Gastroesophageal sphincter (tissue), 4 donors: ENCODE data around the gene CPNE4. TPM values are rescaled to one million over a fixed set of nuclear protein-coding genes. Genes with fewer than 3 reads are reported as not detected.

Experiments
- ATAC-seq: fragments of 150-250 bp; one replicate; pipeline ENCODE4 v1.9.1; 2016; ENCODE audit warnings: mild to moderate bottlenecking, moderate library complexity
- H3K27ac ChIP-seq, 4 donors: fragments of 200-600 bp; sonication (generic) in 3 of 4; 1 replicate in 3 of 4; 2 replicates in 1 of 4; pipeline ENCODE4 v1.5.1; 2016 to 2019
- H3K27me3 ChIP-seq: fragments of 200-600 bp; sonication (generic); one replicate; pipeline ENCODE4 v1.5.1; 2019
- H3K36me3 ChIP-seq, 2 donors: fragments of 200-600 bp; sonication (generic); one replicate each; pipeline ENCODE4 v1.5.1; 2019; ENCODE audit warnings: control low read depth in 1 of 2
- H3K4me1 ChIP-seq, 3 donors: fragments of 200-600 bp; sonication (generic); 1 replicate in 2 of 3; 2 replicates in 1 of 3; pipeline ENCODE4 v1.5.1; 2016 to 2019; ENCODE audit warnings: control low read depth in 2 of 3
- H3K4me3 ChIP-seq, 2 donors: fragments of 200-600 bp; sonication (generic); one replicate each; pipeline ENCODE4 v1.5.1; 2019; ENCODE audit warnings: mild to moderate bottlenecking in 1 of 2, moderate library complexity in 1 of 2
- H3K9me3 ChIP-seq, 3 donors: fragments of 200-600 bp; sonication (generic); one replicate each; pipeline ENCODE4 v1.5.1; 2017 to 2019; ENCODE audit warnings: control low read depth in 2 of 3
- EP300 ChIP-seq: sonication (generic); formaldehyde crosslinking; IDR thresholded peaks from one replicate; pipeline ENCODE4 v1.6.1; 2017; ENCODE audit warnings: antibody characterized with exemption, mild to moderate bottlenecking
- POLR2A ChIP-seq, 2 donors: fragments of 450-650 bp; IDR thresholded peaks; one replicate each; pipeline ENCODE4 v1.6.1; 2017; ENCODE audit warnings: antibody characterized with exemption in 2 of 2, mild to moderate bottlenecking in 2 of 2, moderate library complexity in 1 of 2
- POLR2AphosphoS5 ChIP-seq: sonication (generic); formaldehyde crosslinking; IDR thresholded peaks from one replicate; pipeline ENCODE4 v1.6.1; 2017; ENCODE audit warnings: antibody characterized with exemption
- WGBS, 2 donors: methylation state at CpG; one replicate each; pipeline ENCODE4 v1.1.5; 2018; ENCODE audit warnings: low coverage in 1 of 2; 5-methylcytosine and 5-hydroxymethylcytosine counted together
- total RNA-seq, 4 donors: library from RNA; depleted of rRNA; stranded (reverse); fragments of >200 nt; gene quantifications; one replicate each; pipeline ENCODE4 v1.1.0, GENCODE V29; 2016
- TF ChIP-seq, protein P1 (sequence below), 4 experiments: fragments of 200-600 bp in 2 of 4; fragments of 450-650 bp in 2 of 4; sonication (generic) in 1 of 4; IDR thresholded peaks; one replicate each; pipeline ENCODE4 v1.5.1; 2017 to 2019; ENCODE audit warnings: antibody characterized with exemption in 4 of 4, mild to moderate bottlenecking in 2 of 4, moderate library complexity in 2 of 4

The CPNE4 gene
- total RNA-seq, 4 donors from 2014 or later, result not detected

DNA sequence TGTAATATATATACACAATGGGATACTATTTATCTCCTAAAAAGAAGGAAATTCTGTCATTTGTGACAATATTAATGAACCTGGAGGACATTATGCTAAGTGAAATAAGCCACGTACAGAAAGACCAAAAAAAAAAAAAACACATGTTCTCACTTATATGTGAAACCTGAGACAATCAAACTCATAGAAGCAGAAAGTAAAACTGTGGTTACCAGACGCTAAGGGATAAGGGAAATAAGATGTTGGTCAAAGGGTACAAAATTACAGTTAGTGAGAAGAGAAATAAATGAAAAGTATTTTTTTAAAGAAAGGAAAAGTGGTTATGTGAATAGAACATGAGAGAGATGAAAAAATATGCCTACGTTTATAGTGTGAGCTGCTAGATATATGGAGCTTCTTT lies 101.1 kb downstream of the CPNE4 start:
- TF ChIP-seq POLR2AphosphoS5 (no peak), POLR2A (IDR thresholded peaks at IDR 0.05) (no peak), EP300 (no peak)
- TF ChIP-seq, protein P1, sequence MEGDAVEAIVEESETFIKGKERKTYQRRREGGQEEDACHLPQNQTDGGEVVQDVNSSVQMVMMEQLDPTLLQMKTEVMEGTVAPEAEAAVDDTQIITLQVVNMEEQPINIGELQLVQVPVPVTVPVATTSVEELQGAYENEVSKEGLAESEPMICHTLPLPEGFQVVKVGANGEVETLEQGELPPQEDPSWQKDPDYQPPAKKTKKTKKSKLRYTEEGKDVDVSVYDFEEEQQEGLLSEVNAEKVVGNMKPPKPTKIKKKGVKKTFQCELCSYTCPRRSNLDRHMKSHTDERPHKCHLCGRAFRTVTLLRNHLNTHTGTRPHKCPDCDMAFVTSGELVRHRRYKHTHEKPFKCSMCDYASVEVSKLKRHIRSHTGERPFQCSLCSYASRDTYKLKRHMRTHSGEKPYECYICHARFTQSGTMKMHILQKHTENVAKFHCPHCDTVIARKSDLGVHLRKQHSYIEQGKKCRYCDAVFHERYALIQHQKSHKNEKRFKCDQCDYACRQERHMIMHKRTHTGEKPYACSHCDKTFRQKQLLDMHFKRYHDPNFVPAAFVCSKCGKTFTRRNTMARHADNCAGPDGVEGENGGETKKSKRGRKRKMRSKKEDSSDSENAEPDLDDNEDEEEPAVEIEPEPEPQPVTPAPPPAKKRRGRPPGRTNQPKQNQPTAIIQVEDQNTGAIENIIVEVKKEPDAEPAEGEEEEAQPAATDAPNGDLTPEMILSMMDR (IDR thresholded peaks at IDR 0.05), result no peak
- no peaks in the 10 kb centered on the region for H3K36me3 ChIP-seq
- H3K27me3 ChIP-seq, result no peaks in the 10 kb centered on the region
- ATAC-seq, result no peak
- no peaks in the 10 kb centered on the region for H3K4me1 ChIP-seq
- H3K27ac ChIP-seq, result no peak overlapping the region
- no peak overlapping the region for H3K4me3 ChIP-seq
- 45 to 55% methylated on average over 3 of the region's 3 CpGs for WGBS, 2 donors
- H3K9me3 ChIP-seq, result no peaks in the 10 kb centered on the region

DNA sequence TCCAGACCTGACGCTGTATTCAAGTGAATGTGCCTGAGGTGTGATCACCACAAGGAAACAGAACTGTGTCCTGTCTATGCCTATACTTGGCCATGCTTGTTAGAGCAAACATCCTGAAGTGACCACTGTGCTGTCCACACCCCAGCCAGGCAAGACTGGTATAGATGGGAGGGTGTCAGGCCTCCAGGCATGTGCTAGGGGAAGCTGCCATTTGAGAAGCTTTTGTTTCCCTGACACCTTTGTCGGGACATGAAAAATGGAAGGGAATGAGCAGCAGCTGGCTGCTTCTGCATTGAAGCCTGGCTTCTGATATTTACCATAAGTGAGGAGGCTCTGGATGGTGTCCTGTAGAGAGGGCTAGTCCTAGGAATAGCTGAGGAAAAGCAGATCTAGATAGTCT lies 106.2 kb downstream of the CPNE4 start:
- Histone ChIP-seq H3K27ac (no peak overlapping the region), H3K27me3 (no peaks in the 10 kb centered on the region), H3K36me3 (no peaks in the 10 kb centered on the region), H3K4me1 (no peaks in the 10 kb centered on the region), H3K4me3 (no peak overlapping the region), H3K9me3 (no peaks in the 10 kb centered on the region)
- 0 to 50% methylated on average over 1 to 2 of the region's 2 CpGs for whole genome bisulfite sequencing, 2 donors
- no peak for TF ChIP-seq POLR2A (IDR thresholded peaks at IDR 0.05)
- TF ChIP-seq EP300, result no peak
- TF ChIP-seq, protein P1 (IDR thresholded peaks at IDR 0.05), result no peak
- no peak for TF ChIP-seq POLR2AphosphoS5
- ATAC-seq, result no peak

DNA sequence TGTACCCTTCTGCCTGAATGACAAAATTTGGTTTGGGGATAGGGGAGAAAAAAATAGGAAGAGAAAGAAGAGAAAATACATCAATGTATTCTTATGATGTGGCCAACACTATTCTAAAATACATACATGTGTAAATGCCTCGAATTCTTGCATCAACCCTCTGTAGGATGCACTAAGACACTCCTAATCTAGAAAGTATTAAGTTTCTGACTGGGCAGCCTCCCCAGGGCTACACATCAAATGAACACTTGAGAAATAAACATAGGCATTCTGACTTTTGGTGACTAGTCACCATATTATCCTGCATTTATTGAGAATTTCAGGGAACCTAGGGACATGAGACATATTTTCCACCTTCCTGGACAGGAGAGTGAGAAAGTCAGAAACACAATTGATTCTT lies 109.2 kb downstream of the CPNE4 start:
- TF ChIP-seq POLR2A (IDR thresholded peaks at IDR 0.05), result no peak
- TF ChIP-seq POLR2AphosphoS5, result no peak
- no peak for TF ChIP-seq EP300
- TF ChIP-seq, protein P1 (IDR thresholded peaks at IDR 0.05), result no peak
- 50 to 54% methylated on average over 1 of the region's 1 CpG for WGBS, 2 donors
- Histone ChIP-seq H3K4me1 (no peaks in the 10 kb centered on the region), H3K27me3 (no peaks in the 10 kb centered on the region), H3K27ac (no peak overlapping the region), H3K9me3 (no peaks in the 10 kb centered on the region), H3K4me3 (no peak overlapping the region), H3K36me3 (no peaks in the 10 kb centered on the region)
- no peak for ATAC-seq

DNA sequence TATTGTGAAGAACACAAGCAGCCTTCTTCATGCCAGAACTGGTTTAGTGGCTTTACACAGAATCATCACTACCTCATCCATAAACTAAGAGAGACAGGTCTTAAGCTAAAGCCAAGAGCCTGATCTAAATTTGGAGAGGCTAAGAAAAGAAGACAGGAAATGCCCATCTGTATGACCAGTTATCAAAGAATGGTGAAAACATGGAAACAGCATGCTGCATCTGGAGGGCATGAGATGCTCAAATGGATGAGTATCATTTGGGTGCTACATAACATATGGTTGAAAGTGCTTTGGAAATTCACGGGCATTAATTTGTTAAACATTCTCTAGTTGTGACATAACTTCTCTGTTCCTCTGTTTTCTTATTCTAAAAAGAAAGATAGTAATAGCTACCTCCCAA lies 112.5 kb downstream of the CPNE4 start:
- Histone ChIP-seq H3K4me3 (no peak overlapping the region), H3K36me3 (no peaks in the 10 kb centered on the region), H3K27ac (no peak overlapping the region), H3K4me1 (no peaks in the 10 kb centered on the region), H3K27me3 (no peaks in the 10 kb centered on the region), H3K9me3 (no peaks in the 10 kb centered on the region)
- ATAC-seq, result no peak
- 50 to 91% methylated on average over 1 of the region's 1 CpG for WGBS, 2 donors
- TF ChIP-seq, protein P1 (IDR thresholded peaks at IDR 0.05), result no peak
- TF ChIP-seq POLR2AphosphoS5, result no peak
- TF ChIP-seq EP300, result no peak
- no peak for TF ChIP-seq POLR2A (IDR thresholded peaks at IDR 0.05)

DNA sequence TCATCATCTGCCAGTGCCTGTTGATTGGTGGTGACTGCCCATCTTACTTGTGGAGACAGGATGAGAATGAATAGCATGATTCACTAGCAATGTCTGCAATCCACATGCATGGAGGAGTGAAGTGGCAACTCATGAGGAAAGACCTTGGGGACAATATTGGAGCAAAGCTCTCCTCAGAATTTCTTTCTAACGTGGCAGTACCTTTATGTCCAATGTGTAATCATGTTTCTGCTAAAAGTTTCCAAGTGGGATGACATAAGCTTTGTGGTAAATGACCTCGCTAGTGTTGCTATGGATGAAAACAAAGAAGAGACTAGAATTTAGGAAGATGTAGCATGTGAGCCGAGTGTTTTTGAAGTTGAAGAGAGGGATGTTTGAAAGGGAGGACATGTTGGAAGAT lies 117.8 kb downstream of the CPNE4 start:
- H3K27ac ChIP-seq, result no peak overlapping the region
- no peaks in the 10 kb centered on the region for H3K27me3 ChIP-seq
- H3K36me3 ChIP-seq, result no peaks in the 10 kb centered on the region
- no peak overlapping the region for H3K4me3 ChIP-seq
- no peaks in the 10 kb centered on the region for H3K4me1 ChIP-seq
- H3K9me3 ChIP-seq, result no peaks in the 10 kb centered on the region
- 81% methylated on average over 3 of the region's 3 CpGs; no CpG with 5 or more reads in 1 of the 2 donors for WGBS, 2 donors
- no peak for TF ChIP-seq EP300
- TF ChIP-seq, protein P1 (IDR thresholded peaks at IDR 0.05), result no peak
- no peak for ATAC-seq
